ENCODE results near the gene CMIP. TPM values are rescaled to one million over a fixed set of nuclear protein-coding genes. Genes with fewer than 3 reads are reported as not detected.
A peak's percentile ranks its signal among the peaks of the same experiment; 100 is the strongest.

CMIP gene
- total RNA-seq, 3 donors from 2014 or later: 14.9 to 23.9 (median 17.6) TPM

- Histone ChIP-seq H3K4me1 (peaks cover 0 to 3% of the 10 kb centered on the region in 2 donors), H3K9me3 (no peaks in the 10 kb centered on the region), H3K4me3 (no peak overlapping the region), H3K36me3 (no peaks in the 10 kb centered on the region), H3K27ac (no peak overlapping the region), H3K27me3 (no peaks in the 10 kb centered on the region)
- intact Hi-C loops (cut with DNase I; ENCODE audit: low total_unique reads): no loop called here
- DNase-seq (ENCODE audit: low spot score in 2 of 2): no peak
- no peak for TF ChIP-seq POLR2AphosphoS5 (IDR thresholded peaks at IDR 0.05)
- no peak for TF ChIP-seq POLR2A (IDR thresholded peaks at IDR 0.05)
- TF ChIP-seq CTCF (IDR thresholded peaks at IDR 0.05): no peak
These were observed 6.3 kb downstream of the CMIP start for GRCh38 chr16:81450783-81451491.

- Histone ChIP-seq H3K9me3 (no peaks in the 10 kb centered on the region), H3K27ac (peak overlapping the region in 1 of 2 donors; percentile 59), H3K4me3 (no peak overlapping the region), H3K4me1 (peaks cover 0 to 3% of the 10 kb centered on the region in 2 donors), H3K27me3 (no peaks in the 10 kb centered on the region), H3K36me3 (no peaks in the 10 kb centered on the region)
- no peak for DNase-seq (ENCODE audit: low spot score in 2 of 2)
- TF ChIP-seq POLR2AphosphoS5 (IDR thresholded peaks at IDR 0.05) (peak in 1 of 3 donors; percentile 10), POLR2A (IDR thresholded peaks at IDR 0.05) (no peak)
- intact Hi-C loops (cut with DNase I; ENCODE audit: low total_unique reads): no loop called here
These were observed 7.4 kb downstream of the CMIP start for GRCh38 chr16:81451753-81452680.

GRCh38 chr16:81453091-81453728 lies 8.6 kb downstream of the CMIP start:
- intact Hi-C loops (cut with DNase I; ENCODE audit: low total_unique reads): no loop called here
- DNase-seq (ENCODE audit: low spot score in 2 of 2): no peak
- Histone ChIP-seq H3K36me3 (no peaks in the 10 kb centered on the region), H3K27me3 (no peaks in the 10 kb centered on the region), H3K4me3 (no peak overlapping the region), H3K27ac (no peak overlapping the region), H3K9me3 (no peaks in the 10 kb centered on the region), H3K4me1 (peaks cover 0 to 2% of the 10 kb centered on the region in 2 donors)
- TF ChIP-seq POLR2A (IDR thresholded peaks at IDR 0.05): no peak
- no peak for TF ChIP-seq CTCF (IDR thresholded peaks at IDR 0.05)
- no peak for TF ChIP-seq POLR2AphosphoS5 (IDR thresholded peaks at IDR 0.05)

- H3K4me1 ChIP-seq: no peaks in the 10 kb centered on the region
- no peak overlapping the region for H3K27ac ChIP-seq
- no peak for TF ChIP-seq CTCF (IDR thresholded peaks at IDR 0.05)
- no peak for TF ChIP-seq POLR2AphosphoS5 (IDR thresholded peaks at IDR 0.05)
- no peak for TF ChIP-seq POLR2A (IDR thresholded peaks at IDR 0.05)
- no peak overlapping the region for H3K4me3 ChIP-seq
- intact Hi-C loops (cut with DNase I; ENCODE audit: low total_unique reads): no loop called here
- H3K9me3 ChIP-seq: no peaks in the 10 kb centered on the region
- H3K27me3 ChIP-seq: no peaks in the 10 kb centered on the region
- no peak for DNase-seq (ENCODE audit: low spot score in 2 of 2)
- H3K36me3 ChIP-seq: no peaks in the 10 kb centered on the region
These were observed 9.4 kb downstream of the CMIP start for GRCh38 chr16:81454044-81454443.

GRCh38 chr16:81455006-81455405 lies 10.4 kb downstream of the CMIP start:
- H3K9me3 ChIP-seq: no peaks in the 10 kb centered on the region
- no peaks in the 10 kb centered on the region for H3K36me3 ChIP-seq
- no peaks in the 10 kb centered on the region for H3K27me3 ChIP-seq
- no peaks in the 10 kb centered on the region for H3K4me1 ChIP-seq
- no peak overlapping the region for H3K4me3 ChIP-seq
- intact Hi-C loops (cut with DNase I; ENCODE audit: low total_unique reads): no loop called here
- no peak for DNase-seq (ENCODE audit: low spot score in 2 of 2)
- TF ChIP-seq POLR2AphosphoS5 (IDR thresholded peaks at IDR 0.05) (no peak), CTCF (IDR thresholded peaks at IDR 0.05) (no peak), POLR2A (IDR thresholded peaks at IDR 0.05) (no peak)
- no peak overlapping the region for H3K27ac ChIP-seq
